C1 segment of cervical spinal cord (tissue), 14 donors: Measurements from ENCODE around the gene RBM15.

ENCODE experiments used
- DNase-seq, 14 donors: peaks; one replicate each; lab custom pipeline; 2025; lab: John Stamatoyannopoulos, UW

Gene RBM15

GRCh38 chr1:110350360-110350759 is 11.2 kb downstream of the RBM15 start:
- no peak for DNase-seq

DNA sequence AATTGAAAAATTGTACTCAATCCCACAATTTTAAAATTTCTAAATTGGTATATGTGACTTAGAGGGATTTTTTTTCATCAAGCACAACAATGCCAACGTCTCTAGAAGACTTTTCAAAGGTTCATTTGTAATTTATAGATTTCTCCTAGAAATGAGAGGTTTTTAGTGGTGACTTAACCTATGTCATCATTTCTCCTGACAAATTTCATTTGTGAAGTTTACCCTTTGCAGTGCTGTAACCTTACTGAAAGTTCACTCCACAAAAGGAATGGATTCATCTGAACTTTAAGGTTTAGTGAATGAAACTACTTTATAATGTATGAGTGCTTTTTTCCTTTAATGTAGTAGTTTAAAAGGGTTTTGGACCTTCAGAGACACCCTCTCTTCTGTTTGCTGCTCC is 16.1 kb downstream of the RBM15 start:
- no peak for DNase-seq

GRCh38 chr1:110356379-110356778 is 17.2 kb downstream of the RBM15 start:
- no peak for DNase-seq

DNA sequence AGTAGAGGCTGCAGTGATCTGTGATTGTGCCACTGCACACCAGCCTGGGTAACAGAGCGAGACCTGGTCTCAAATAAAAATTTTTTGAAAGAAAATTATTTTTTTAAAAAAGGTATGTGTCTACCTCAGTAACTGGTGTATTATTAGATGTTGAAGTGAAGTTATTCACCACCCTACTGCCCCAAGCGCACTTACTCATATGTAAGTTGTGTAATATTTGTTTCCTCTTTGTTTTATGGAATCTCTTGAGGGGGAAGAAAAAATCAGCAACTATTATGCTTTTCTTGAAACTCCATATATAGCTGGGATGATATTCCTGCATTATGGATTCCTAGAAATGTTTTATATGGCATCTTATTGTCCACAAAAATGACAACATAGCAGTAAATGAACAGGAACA is 21.3 kb downstream of the RBM15 start:
- no peak for DNase-seq

DNA sequence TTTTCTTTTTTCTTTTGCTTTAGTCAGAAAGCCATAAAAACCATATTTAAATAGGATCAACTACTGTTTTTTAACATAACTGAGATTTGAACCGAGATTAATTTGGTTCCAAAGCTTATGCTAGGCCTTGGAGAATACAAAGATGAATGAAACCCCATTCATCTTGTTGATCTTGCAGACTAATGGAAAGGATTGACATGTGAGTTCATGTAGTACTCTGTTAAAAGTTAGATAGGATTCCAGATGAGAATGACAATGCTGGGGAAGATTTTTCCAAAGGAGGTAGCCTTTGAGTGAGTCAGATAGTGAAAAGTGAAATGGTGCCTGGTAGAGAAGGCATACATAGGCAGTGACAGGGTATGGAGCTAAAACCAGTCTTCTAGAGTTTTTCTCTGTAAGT is 22.7 kb downstream of the RBM15 start:
- no peak for DNase-seq

- no peak for DNase-seq
Observed at GRCh38 chr1:110364221-110364620, 25.0 kb downstream of the RBM15 start.

- DNase-seq: no peak
Observed at GRCh38 chr1:110370827-110371226, 31.6 kb downstream of the RBM15 start.

- no peak for DNase-seq
Observed at GRCh38 chr1:110375490-110375889, 36.3 kb downstream of the RBM15 start.

- DNase-seq: no peak
Observed at GRCh38 chr1:110380672-110381283, 41.6 kb downstream of the RBM15 start.

DNA sequence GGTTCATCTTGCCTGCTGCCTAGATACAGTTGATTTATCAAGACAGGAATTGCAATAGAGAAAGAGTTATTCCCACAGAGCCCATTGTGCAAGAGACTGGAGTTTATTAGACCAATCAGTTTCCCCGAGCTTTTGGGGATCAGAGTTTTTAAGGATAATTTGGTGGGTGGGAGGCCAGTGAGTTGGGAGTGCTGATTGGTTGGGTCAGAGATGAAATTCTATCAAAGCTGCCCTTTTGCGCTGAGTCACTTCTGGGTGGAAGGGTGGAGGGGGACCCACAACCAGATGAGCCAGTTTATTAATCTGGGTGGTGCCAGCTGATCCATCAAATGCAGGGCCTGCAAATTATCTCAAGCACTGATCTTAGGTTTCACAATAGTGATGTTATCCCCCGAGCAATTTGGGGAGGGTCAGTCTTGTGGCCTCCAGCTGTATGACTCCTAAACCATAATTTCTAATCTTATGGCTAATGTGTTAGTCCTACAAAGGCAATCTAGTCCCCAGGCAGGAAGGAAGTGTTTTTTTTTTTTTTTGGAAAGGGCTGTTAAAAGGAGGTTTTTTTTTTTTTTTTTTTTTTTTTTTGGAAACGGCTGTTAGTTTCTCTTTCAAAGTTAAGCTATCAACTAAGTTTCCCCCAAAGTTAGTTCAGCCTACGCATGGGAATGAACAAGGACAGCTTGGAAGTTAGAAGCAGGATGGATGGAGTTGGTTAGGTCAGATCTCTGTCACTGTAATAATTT is 44.2 kb downstream of the RBM15 start:
- no peak for DNase-seq

- no peak for DNase-seq
Observed at GRCh38 chr1:110384581-110385321, 45.6 kb downstream of the RBM15 start.

DNA sequence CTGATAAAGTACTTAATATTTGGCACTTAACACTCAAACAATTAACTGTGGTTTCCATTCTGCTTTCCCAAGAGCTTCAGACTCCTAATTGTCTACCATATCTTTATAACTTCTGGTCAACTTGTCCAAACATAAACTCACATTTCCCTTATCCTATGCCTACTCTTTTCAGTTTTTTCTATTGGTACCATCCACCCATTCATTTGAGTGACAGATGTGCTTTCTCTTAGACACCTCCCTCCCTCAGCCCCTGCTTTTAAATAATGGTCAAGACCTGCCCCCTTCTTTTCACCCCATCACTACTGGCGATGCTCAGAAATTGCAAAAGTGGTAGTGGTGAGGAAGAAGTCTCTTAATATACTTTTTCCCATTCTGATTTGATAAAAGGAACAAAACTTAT is 46.2 kb downstream of the RBM15 start:
- DNase-seq: no peak

GRCh38 chr1:110387048-110387754 is 48.0 kb downstream of the RBM15 start:
- no peak for DNase-seq

- DNase-seq: peak in 1 of 14 donors; percentile 12
Observed at GRCh38 chr1:110390096-110390495, 50.9 kb downstream of the RBM15 start.

- DNase-seq: peak in 4 of 14 donors; percentile 4 to 62 (median 10)
Observed at GRCh38 chr1:110390692-110391245, 51.6 kb downstream of the RBM15 start, which contains the start of gene SLC16A4. SLC16A4 (minus strand) TSS chr1:110391026; CDS start chr1:110389323, 1,703 bp downstream.

DNA sequence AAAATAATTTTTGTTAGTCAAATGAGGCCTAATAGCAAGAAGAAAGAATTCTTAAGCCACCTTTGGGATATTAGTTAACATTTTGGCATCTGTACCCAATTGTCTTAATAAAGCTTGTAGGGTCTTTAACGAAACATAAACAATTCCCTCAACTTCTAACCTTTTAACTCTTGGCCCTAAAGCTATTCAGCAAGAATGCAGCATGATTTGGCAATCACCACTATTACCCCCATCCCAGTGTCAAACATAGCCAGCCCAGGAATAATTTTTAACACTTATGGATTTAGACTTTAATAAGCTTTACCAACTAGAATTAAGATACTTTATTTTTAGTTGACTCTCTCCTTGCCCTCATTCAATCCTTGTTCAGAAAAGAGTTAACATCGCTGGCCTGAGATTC is 54.1 kb downstream of the RBM15 start:
- no peak for DNase-seq

DNA sequence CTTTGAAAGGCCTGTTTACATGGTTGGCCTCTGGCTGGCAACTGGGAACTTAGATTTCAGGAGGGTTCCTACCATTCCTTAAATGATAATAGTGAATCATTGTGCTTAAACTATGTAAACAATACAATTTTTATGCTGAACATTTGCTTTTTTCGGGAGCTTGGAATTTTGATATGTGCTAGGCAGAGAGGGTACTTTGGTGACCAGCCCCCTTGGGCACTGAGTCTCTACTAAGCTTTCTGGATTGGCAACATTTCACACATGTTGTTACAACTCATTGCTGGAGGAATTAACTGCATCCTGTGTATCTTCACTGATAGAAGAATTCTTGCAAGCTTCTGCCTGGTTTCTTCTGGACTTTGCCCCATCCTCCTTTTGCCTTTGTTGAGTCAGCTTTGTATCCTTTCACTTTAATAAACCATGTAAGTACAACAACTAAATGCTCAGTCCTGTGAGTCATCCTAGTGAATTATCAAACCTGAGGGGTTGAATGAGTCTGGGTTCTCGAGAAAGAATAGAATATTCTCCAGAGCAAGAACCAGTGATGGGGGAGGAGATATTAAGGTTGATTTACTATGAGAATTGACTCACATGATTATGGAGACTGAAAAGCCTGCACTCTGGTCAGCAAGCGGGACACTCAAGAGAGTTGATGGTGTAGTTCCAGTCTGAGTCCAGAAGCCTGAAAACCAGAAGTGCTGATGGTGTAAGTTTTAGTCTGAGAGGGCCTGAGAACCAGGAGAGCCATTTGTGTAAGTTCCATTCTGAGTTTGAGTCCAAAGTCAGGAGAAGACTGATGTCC is 54.7 kb downstream of the RBM15 start:
- no peak for DNase-seq

GRCh38 chr1:110394493-110394820 is 55.3 kb downstream of the RBM15 start:
- DNase-seq: no peak
